Peyer's patch (tissue), 4 donors: ENCODE results near the gene TBX21.

Experiments
- CTCF ChIP-seq, 6 experiments: fragments of 450-650 bp in 4 of 6; fragments of 200-600 bp in 2 of 6; sonication (generic) in 1 of 6; IDR thresholded peaks; one replicate each; pipeline ENCODE4 v1.5.1; 2017 to 2019; ENCODE audit warnings: antibody characterized with exemption in 6 of 6, mild to moderate bottlenecking in 3 of 6, moderate library complexity in 1 of 6
- POLR2A ChIP-seq, 2 donors: fragments of 450-650 bp; IDR thresholded peaks; one replicate each; pipeline ENCODE4 v1.5.1; 2017; ENCODE audit warnings: antibody characterized with exemption in 2 of 2, mild to moderate bottlenecking in 2 of 2, moderate library complexity in 2 of 2

DNA sequence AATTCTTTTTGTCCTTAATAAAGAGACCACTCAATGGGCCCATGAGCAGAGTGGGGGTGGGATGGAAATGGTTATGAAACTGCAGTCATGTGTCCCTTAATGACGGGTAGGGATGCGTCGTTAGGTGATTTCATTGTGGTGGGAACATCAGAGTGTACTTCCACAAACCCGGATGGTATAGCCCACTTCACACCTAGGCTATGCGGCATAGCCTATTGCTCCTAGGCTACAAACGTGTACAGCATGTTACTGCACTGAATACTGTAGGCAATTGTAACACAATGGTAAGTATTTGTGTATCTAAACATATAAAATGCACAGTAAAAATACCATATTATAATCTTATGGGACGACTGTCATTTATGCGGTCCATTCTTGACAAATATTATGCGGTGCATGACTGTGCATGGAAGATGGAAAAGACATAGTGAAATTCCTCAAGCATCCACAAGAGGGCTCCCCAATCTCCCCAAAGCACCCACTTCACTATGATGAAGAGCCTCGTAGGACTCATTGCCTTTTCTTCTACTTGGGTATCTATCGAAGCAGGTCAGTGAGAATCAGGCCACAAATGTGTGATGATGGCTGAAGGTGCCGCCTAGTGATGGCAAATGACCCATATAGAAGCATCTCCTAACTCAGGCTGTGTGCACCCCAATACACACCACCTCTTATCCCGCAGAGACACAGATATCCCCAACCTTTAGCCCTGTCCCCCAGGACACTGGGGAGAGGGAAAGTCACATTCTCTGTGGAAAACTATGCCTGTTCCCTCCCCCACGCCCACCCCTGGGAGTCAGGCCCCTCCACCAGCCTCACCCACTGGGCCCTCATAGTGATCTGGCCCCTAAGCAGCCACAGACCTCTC is 43.5 kb downstream of the TBX21 start:
- TF ChIP-seq CTCF (IDR thresholded peaks at IDR 0.05) (peak; percentile 55 to 83 (median 78)), POLR2A (IDR thresholded peaks at IDR 0.05) (no peak)
